Activated naive CD8-positive, alpha-beta T cell (primary cell): ENCODE measurements around the gene BBLN.
A peak's percentile ranks its signal among the peaks of the same experiment; 100 is the strongest.
"Not testable (repeated sequence)": the region's sequence is repeated elsewhere in the genome, so short reads cannot be mapped to it uniquely, and the experiment has no call there.

Source experiments
- H3K27ac Mint-ChIP-seq: one replicate; pipeline ENCODE4 v1.8.0; 2021; ENCODE audit warnings: mixed read lengths
- H3K27me3 Mint-ChIP-seq: one replicate; pipeline ENCODE4 v1.8.0; 2021; ENCODE audit warnings: mixed read lengths
- H3K36me3 Mint-ChIP-seq: one replicate; pipeline ENCODE4 v1.8.0; 2021; ENCODE audit warnings: mixed read lengths
- H3K4me1 Mint-ChIP-seq: one replicate; pipeline ENCODE4 v1.8.0; 2021; ENCODE audit warnings: low read depth, mixed read lengths
- H3K4me3 Mint-ChIP-seq: one replicate; pipeline ENCODE4 v1.8.0; 2021; ENCODE audit warnings: mild to moderate bottlenecking, mixed read lengths
- H3K9me3 Mint-ChIP-seq: one replicate; pipeline ENCODE4 v1.8.0; 2021; ENCODE audit warnings: low read depth, mixed read lengths

The BBLN gene

GRCh38 chr9:128132139-128132538, 27.9 kb upstream of the BBLN start:
- H3K36me3 Mint-ChIP-seq, H3K27me3 Mint-ChIP-seq: not testable (repeated sequence)

GRCh38 chr9:128135561-128135960, 24.5 kb upstream of the BBLN start:
- H3K36me3 Mint-ChIP-seq, H3K27me3 Mint-ChIP-seq, H3K27ac Mint-ChIP-seq, H3K9me3 Mint-ChIP-seq, H3K4me1 Mint-ChIP-seq, H3K4me3 Mint-ChIP-seq: not testable (repeated sequence)

More at GRCh38 chr9:128132139-128132538, 27.9 kb upstream of the BBLN start:
- not testable (repeated sequence) for H3K4me3 Mint-ChIP-seq, H3K9me3 Mint-ChIP-seq, H3K27ac Mint-ChIP-seq
- peaks cover 11% of the 10 kb centered on the region for H3K4me1 Mint-ChIP-seq

GRCh38 chr9:128136816-128137793, 23.0 kb upstream of the BBLN start:
- H3K27me3 Mint-ChIP-seq, result no peaks in the 10 kb centered on the region
- H3K36me3 Mint-ChIP-seq, result no peaks in the 10 kb centered on the region
- peaks cover 3% of the 10 kb centered on the region for H3K4me1 Mint-ChIP-seq
- no peaks in the 10 kb centered on the region for H3K9me3 Mint-ChIP-seq
- H3K27ac Mint-ChIP-seq, result no peak overlapping the region
- H3K4me3 Mint-ChIP-seq, result no peak overlapping the region

- no peak overlapping the region for H3K4me3 Mint-ChIP-seq
- H3K27ac Mint-ChIP-seq, result no peak overlapping the region
- no peaks in the 10 kb centered on the region for H3K9me3 Mint-ChIP-seq
- H3K36me3 Mint-ChIP-seq, result no peaks in the 10 kb centered on the region
- no peaks in the 10 kb centered on the region for H3K27me3 Mint-ChIP-seq
- peaks cover 6% of the 10 kb centered on the region for H3K4me1 Mint-ChIP-seq
These were observed 22.1 kb upstream of the BBLN start for GRCh38 chr9:128138001-128138400.

- H3K4me3 Mint-ChIP-seq, result no peak overlapping the region
- no peaks in the 10 kb centered on the region for H3K36me3 Mint-ChIP-seq
- no peaks in the 10 kb centered on the region for H3K27me3 Mint-ChIP-seq
- peaks cover 11% of the 10 kb centered on the region for H3K4me1 Mint-ChIP-seq
- no peak overlapping the region for H3K27ac Mint-ChIP-seq
- no peaks in the 10 kb centered on the region for H3K9me3 Mint-ChIP-seq
These were observed 20.4 kb upstream of the BBLN start for GRCh38 chr9:128139621-128140020.

GRCh38 chr9:128141604-128142003, 18.5 kb upstream of the BBLN start:
- no peak overlapping the region for H3K4me3 Mint-ChIP-seq
- H3K27ac Mint-ChIP-seq, result no peak overlapping the region
- no peaks in the 10 kb centered on the region for H3K27me3 Mint-ChIP-seq
- no peaks in the 10 kb centered on the region for H3K36me3 Mint-ChIP-seq
- H3K4me1 Mint-ChIP-seq, result peaks cover 11% of the 10 kb centered on the region
- H3K9me3 Mint-ChIP-seq, result no peaks in the 10 kb centered on the region

- Mint-ChIP-seq H3K27ac (peak overlapping the region; percentile 51), H3K4me1 (peaks cover 11% of the 10 kb centered on the region), H3K36me3 (no peaks in the 10 kb centered on the region)
These were observed 18.0 kb upstream of the BBLN start for GRCh38 chr9:128142061-128142460.

GRCh38 chr9:128142596-128142995, 17.5 kb upstream of the BBLN start:
- H3K27me3 Mint-ChIP-seq, result no peaks in the 10 kb centered on the region
- H3K4me3 Mint-ChIP-seq, result no peak overlapping the region
- no peak overlapping the region for H3K27ac Mint-ChIP-seq
- H3K9me3 Mint-ChIP-seq, result no peaks in the 10 kb centered on the region
- H3K4me1 Mint-ChIP-seq, result peaks cover 11% of the 10 kb centered on the region
- no peaks in the 10 kb centered on the region for H3K36me3 Mint-ChIP-seq

More at GRCh38 chr9:128142061-128142460, 18.0 kb upstream of the BBLN start:
- Mint-ChIP-seq H3K27me3 (no peaks in the 10 kb centered on the region), H3K9me3 (no peaks in the 10 kb centered on the region), H3K4me3 (peak overlapping the region; percentile 28)

- H3K4me1 Mint-ChIP-seq, result peaks cover 11% of the 10 kb centered on the region
- no peaks in the 10 kb centered on the region for H3K36me3 Mint-ChIP-seq
- H3K9me3 Mint-ChIP-seq, result no peaks in the 10 kb centered on the region
- no peaks in the 10 kb centered on the region for H3K27me3 Mint-ChIP-seq
- no peak overlapping the region for H3K27ac Mint-ChIP-seq
- H3K4me3 Mint-ChIP-seq, result no peak overlapping the region
These were observed 16.4 kb upstream of the BBLN start for GRCh38 chr9:128143525-128144238.

GRCh38 chr9:128144239-128145181, 15.6 kb upstream of the BBLN start:
- H3K4me3 Mint-ChIP-seq, result no peak overlapping the region
- H3K27ac Mint-ChIP-seq, result peak overlapping the region; percentile 41
- H3K27me3 Mint-ChIP-seq, result no peaks in the 10 kb centered on the region
- H3K4me1 Mint-ChIP-seq, result peaks cover 11% of the 10 kb centered on the region
- H3K36me3 Mint-ChIP-seq, result no peaks in the 10 kb centered on the region
- no peaks in the 10 kb centered on the region for H3K9me3 Mint-ChIP-seq

- Mint-ChIP-seq H3K4me3 (no peak overlapping the region), H3K4me1 (peaks cover 11% of the 10 kb centered on the region), H3K36me3 (no peaks in the 10 kb centered on the region), H3K27ac (no peak overlapping the region), H3K27me3 (no peaks in the 10 kb centered on the region), H3K9me3 (no peaks in the 10 kb centered on the region)
These were observed 14.5 kb upstream of the BBLN start for GRCh38 chr9:128145536-128145935.

- Mint-ChIP-seq H3K27ac (no peak overlapping the region), H3K4me1 (peaks cover 11% of the 10 kb centered on the region), H3K9me3 (no peaks in the 10 kb centered on the region), H3K4me3 (no peak overlapping the region), H3K27me3 (no peaks in the 10 kb centered on the region), H3K36me3 (no peaks in the 10 kb centered on the region)
These were observed 14.1 kb upstream of the BBLN start for GRCh38 chr9:128145951-128146351.

GRCh38 chr9:128146591-128147120, 13.4 kb upstream of the BBLN start:
- no peak overlapping the region for H3K27ac Mint-ChIP-seq

GRCh38 chr9:128148509-128149000, 11.5 kb upstream of the BBLN start:
- Mint-ChIP-seq H3K4me3 (no peak overlapping the region), H3K36me3 (no peaks in the 10 kb centered on the region), H3K9me3 (no peaks in the 10 kb centered on the region), H3K27ac (no peak overlapping the region), H3K4me1 (peaks cover 1% of the 10 kb centered on the region), H3K27me3 (no peaks in the 10 kb centered on the region)

More at GRCh38 chr9:128146591-128147120, 13.4 kb upstream of the BBLN start:
- Mint-ChIP-seq H3K4me3 (no peak overlapping the region), H3K27me3 (no peaks in the 10 kb centered on the region), H3K9me3 (no peaks in the 10 kb centered on the region), H3K4me1 (peaks cover 11% of the 10 kb centered on the region), H3K36me3 (no peaks in the 10 kb centered on the region)
